ENCODE measurements around the gene PHPT1. TPM values are rescaled to one million over a fixed set of nuclear protein-coding genes. Genes with fewer than 3 reads are reported as not detected.
"Not testable (repeated sequence)": the region's sequence is repeated elsewhere in the genome, so short reads cannot be mapped to it uniquely, and the experiment has no call there.

The PHPT1 gene
- total RNA-seq, 1 donor from 2014 or later: 74.4 TPM

DNA sequence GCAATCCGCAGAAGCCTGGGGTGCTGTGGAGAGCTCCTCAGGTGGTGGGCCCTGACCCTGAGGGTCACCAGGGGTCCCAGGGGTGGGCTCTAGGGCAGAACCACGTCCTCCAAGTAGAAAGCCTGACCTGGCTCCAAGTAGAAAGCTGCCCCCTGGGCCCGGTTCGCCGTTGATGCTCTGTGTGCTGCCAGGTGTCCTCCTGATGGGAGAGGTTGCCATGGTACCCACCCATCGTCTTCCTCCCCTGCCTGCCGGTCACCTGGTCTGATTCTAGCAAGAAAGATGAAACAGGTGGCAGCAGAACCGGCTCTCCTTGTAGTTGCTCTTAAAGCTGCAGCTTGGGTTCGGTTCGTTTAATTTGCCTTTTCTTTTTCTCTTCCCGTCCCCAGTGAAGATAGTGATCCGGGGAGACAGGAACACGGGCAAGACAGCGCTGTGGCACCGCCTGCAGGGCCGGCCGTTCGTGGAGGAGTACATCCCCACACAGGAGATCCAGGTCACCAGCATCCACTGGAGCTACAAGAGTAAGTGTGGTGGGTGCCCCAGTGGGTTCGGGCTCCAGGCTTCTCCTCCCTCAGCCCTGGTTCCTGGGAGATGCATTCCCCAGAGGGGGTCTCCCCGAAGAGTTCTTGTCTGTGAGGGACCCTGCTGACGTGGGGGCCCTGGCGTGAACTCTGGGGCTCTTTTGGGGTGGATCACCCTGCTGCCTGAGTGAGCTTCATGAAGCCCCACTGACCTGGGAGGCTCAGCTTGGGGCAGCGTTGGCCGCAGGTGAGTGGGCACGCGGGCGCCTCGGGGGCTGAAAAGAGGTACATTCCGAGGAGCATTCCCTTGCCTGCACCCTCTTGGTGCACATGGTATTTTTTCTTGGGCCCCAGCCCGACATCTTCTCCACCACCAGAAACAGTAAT, 25.8 kb upstream of the PHPT1 start:
- ATAC-seq: peak; percentile 14

GRCh38 chr9:136824496-136825225, 24.5 kb upstream of the PHPT1 start:
- ATAC-seq: no peak

GRCh38 chr9:136825295-136826187, 23.7 kb upstream of the PHPT1 start:
- ATAC-seq: no peak

DNA sequence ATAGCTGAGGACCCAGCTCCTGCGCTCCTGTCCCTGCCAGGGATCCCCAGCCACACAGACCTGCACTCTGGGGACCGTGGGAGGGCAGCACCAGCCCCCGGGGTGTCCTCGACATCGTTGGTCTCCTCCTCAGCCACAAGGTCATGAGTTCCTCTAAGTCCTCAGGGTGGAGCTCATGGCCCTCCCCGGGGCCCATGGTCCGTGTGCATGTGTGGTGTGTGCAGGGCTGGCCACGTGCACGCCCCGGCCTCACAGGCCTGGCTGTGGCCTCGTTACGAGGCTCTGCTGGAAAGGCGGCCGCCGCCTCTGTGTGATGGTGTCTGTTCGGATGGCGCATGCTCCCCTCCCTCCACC, 23.0 kb upstream of the PHPT1 start:
- no peak for ATAC-seq

GRCh38 chr9:136826703-136827582, 22.3 kb upstream of the PHPT1 start:
- ATAC-seq: no peak

DNA sequence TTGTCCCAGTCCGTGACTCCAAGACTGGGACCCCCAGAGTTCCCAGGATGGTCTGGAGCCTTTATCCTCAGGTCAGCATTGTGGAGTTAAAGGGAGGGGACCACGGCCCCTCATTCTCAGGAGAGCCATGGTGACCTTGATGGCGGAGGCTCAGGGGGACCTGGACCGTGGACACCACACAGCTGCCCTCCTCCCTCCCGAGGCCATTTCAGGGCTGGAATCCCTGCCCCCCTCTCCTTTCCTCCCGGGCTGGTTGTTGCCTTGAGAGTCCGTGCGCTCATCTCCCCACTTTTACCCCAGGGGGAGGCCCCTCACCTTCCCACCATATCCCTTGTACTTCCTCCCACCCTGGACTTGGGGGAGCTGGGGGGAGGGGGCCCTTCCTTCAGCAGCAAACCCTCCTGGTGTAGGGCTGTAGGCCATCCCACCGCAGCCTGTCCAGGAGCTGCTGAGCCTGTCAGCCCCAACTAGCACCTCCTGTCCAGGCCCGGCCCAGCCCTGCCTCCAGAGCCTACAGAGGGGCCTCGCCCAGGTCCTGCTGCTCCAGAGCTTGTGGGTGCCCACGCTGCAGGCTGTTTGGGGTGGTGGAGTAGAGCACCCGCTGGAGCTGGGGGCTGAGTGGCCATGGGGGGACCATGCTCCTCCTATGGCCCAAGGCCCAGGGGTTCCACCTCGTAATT, 21.3 kb upstream of the PHPT1 start:
- no peak for ATAC-seq

DNA sequence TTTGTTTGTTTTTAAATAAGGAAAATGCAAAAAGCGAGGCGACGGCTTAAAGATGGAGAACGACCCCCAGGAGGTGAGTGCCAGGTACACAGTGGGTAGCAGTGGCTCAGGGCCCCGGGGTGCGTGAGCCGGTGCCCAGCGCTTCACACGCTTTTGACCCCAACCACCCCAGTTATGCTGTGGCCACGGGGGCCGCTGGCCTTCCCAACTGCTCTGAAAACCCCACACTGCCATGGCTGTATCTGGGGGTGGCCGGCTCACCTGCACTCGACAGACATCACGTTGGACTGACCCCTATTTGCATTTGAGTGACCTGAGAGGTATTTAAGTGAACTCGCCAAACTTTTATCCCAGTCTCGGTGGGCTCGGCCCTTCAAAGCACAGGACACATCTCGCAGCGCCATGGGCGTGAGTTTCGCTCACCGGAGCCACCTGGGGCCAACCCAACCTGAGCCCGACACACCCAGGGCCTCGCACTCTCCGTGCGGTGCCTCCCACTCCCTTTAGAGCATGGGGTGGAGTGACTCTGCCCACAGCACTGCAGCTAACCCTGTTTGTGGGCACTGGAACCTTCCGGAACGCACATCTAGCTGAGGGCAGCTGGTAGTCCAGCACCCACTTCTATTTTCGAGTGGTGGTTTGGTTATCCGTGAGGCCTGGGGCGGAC, 20.6 kb upstream of the PHPT1 start:
- ATAC-seq: no peak

DNA sequence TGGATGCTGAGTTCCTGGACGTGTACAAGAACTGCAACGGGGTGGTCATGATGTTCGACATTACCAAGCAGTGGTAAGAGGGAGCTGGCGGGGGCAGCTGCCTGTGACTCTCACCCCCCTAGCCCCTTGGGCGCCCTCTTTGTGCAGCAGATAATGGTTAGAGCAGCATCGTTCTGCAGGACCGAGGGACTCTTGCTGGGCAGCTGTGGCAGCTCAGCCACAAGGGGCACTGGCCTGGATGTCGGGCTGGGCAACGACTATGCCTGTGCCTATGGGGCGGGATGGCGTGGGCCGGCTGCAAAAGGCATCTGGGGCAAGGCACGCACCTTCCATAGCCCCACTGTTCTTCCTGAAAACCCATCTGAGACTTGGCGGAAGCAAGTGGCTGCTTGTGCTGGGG, 19.8 kb upstream of the PHPT1 start:
- ATAC-seq: no peak

DNA sequence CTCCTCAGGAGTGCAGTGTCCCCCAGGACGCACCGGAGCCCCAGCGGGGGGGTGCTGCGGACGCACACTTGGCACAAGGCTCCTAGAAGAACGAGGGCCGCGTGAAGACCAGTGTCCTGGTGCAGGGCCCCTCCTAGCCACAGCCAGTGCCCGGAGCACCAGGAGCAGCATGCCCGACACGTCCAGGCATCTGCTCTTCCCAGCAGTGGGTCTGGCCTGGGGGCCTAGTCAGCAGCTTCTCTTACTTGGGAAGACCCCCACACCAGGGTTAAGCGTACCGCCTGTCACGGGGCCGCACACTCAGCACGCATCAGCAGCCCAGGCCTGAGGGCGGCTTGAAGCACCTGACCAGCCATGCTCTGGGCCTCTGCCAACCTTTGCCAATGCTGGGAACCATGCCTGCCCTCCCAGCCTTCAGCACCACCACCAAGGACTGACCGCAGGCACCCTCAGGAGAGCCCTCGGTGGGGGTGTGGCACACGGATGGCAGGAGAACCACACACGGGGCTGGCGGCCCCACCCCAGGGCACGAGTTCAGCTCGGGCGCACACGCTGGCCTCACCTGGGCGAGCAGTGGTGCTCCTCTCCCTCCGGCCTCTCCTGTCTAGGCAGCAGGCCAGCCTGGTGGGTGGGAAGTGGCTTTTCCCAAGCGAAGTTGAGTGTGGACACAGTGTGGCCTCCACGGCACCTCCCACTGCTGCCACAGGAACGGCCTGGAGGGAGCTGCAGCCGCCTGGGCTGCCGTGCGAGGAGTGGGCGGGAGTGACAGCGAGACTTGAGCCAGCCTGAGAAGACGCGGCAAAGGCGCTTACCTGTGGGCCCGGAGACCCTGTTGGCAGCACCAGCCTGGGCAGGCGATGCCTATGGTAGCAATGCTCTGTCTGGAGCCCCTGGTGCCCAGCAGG, 19.0 kb upstream of the PHPT1 start:
- ATAC-seq: peak; percentile 7

GRCh38 chr9:136831002-136831719, 18.0 kb upstream of the PHPT1 start:
- no peak for ATAC-seq

- ATAC-seq: no peak
Observed at GRCh38 chr9:136831720-136832104, 17.5 kb upstream of the PHPT1 start.

DNA sequence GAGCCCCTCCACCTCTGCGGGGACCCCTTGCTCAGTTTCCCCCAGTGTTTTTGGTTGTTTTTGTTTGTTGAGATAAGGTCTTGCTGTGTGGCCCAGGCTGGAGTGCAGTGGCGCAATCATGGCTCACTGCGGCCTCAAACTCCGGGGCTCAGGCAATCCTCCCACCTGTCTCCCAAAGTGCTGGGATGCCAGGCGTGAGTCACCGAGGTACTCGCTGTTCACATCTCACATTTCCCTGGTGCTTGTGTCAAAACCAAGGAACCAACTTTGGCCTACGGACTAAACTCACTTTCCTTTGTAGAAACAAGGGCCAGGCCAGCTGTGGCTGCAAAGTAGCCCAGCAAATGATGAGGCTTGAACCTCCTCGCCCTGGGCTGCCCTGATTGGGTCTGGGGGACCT, 16.6 kb upstream of the PHPT1 start:
- no peak for ATAC-seq

DNA sequence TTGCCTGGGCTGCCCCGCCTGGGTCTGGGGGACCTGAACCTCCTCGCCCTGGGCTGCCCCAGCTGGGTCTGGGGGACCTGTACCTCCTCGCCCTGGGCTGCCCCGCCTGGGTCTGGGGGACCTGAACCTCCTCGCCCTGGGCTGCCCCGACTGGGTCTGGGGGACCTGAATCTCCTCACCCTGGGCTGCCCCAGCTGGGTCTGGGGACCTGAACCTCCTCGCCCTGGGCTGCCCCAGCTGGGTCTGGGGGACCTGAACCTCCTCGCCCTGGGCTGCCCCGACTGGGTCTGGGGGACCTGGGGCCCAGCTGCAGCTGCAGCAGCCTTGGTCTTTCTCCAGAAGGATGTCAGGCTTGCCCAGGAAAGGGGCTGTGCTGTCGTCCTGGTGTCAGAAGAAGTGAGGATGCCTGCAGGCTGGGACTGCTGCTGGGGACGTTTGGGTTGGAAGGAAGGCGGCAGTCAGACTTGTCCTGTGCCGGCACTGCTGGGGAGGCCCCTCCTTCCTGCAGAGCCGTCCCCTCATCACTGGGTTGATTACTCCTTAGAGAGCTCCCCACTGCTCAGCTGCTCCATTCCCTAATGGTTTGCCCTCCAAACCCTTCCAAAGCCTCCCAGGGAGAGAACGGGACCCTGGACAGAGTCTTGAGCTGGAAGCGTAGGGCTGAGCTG, 15.7 kb upstream of the PHPT1 start:
- not testable (repeated sequence) for ATAC-seq

- no peak for ATAC-seq
Observed at GRCh38 chr9:136835162-136835931, 13.9 kb upstream of the PHPT1 start.

- no peak for ATAC-seq
Observed at GRCh38 chr9:136835932-136836904, 13.0 kb upstream of the PHPT1 start.

GRCh38 chr9:136837146-136837855, 11.9 kb upstream of the PHPT1 start:
- no peak for ATAC-seq
